ENCODE results near the gene GRIK4. TPM values are rescaled to one million over a fixed set of nuclear protein-coding genes. Genes with fewer than 3 reads are reported as not detected.

Gene GRIK4
- total and polyA plus RNA-seq, 4 donors = 0.05 to 0.25 (median 0.06) TPM; not detected in 1

GRCh38 chr11:120893440-120894201 lies 382.1 kb downstream of the GRIK4 start:
- DNase-seq (ENCODE audit: low spot score) = no peak
- Histone ChIP-seq H3K4me3 (ENCODE audit: low read depth in 1 of 3, low read length in 3 of 3) (no peak overlapping the region), H3K27ac (ENCODE audit: low read depth in 1 of 2, low read length in 2 of 2) (no peak overlapping the region), H3K9ac (ENCODE audit: low read depth in 1 of 2, low read length in 2 of 2) (no peak overlapping the region), H3K36me3 (ENCODE audit: control insufficient read depth in 4 of 4, insufficient read depth in 3 of 4, low read depth in 1 of 4, low read length in 3 of 4) (no peaks in the 10 kb centered on the region), H3K9me3 (ENCODE audit: control insufficient read depth in 4 of 4, low read length in 3 of 4) (no peaks in the 10 kb centered on the region), H3K27me3 (ENCODE audit: control insufficient read depth in 4 of 4, insufficient read depth in 4 of 4, low read length in 3 of 4) (no peaks in the 10 kb centered on the region), H3K4me1 (ENCODE audit: control insufficient read depth in 4 of 4, insufficient read depth in 4 of 4, low read length in 3 of 4) (no peaks in the 10 kb centered on the region)
- 72% methylated on average over 9 of the region's 9 CpGs for WGBS
- TF ChIP-seq GABPA (IDR thresholded peaks at IDR 0.05 in 1 of 2, conservative IDR thresholded peaks at IDR 0.05 in 1 of 2) (no peak), ATF3 (IDR thresholded peaks at IDR 0.05) (no peak), HNF4A (conservative IDR thresholded peaks at IDR 0.05) (no peak), MAX (IDR thresholded peaks at IDR 0.05) (no peak), FOXA2 (IDR thresholded peaks at IDR 0.05) (no peak), EGR1 (IDR thresholded peaks at IDR 0.05; ENCODE audit: low read depth in 2 of 2) (no peak), RAD21 (IDR thresholded peaks at IDR 0.05) (no peak)

GRCh38 chr11:120894202-120894985 lies 382.8 kb downstream of the GRIK4 start:
- no peak overlapping the region for H3K4me3 ChIP-seq (ENCODE audit: low read depth in 1 of 3, low read length in 3 of 3)
- WGBS = 45% methylated on average over 12 of the region's 12 CpGs
- H3K27me3 ChIP-seq (ENCODE audit: control insufficient read depth in 4 of 4, insufficient read depth in 4 of 4, low read length in 3 of 4) = no peaks in the 10 kb centered on the region

GRCh38 chr11:120896687-120897086 lies 385.1 kb downstream of the GRIK4 start:
- Histone ChIP-seq H3K9ac (ENCODE audit: low read depth in 1 of 2, low read length in 2 of 2) (no peak overlapping the region), H3K27ac (ENCODE audit: low read depth in 1 of 2, low read length in 2 of 2) (no peak overlapping the region), H3K4me3 (ENCODE audit: low read depth in 1 of 3, low read length in 3 of 3) (no peak overlapping the region), H3K4me1 (ENCODE audit: control insufficient read depth in 4 of 4, insufficient read depth in 4 of 4, low read length in 3 of 4) (no peaks in the 10 kb centered on the region), H3K36me3 (ENCODE audit: control insufficient read depth in 4 of 4, insufficient read depth in 3 of 4, low read depth in 1 of 4, low read length in 3 of 4) (no peaks in the 10 kb centered on the region), H3K9me3 (ENCODE audit: control insufficient read depth in 4 of 4, low read length in 3 of 4) (no peaks in the 10 kb centered on the region), H3K27me3 (ENCODE audit: control insufficient read depth in 4 of 4, insufficient read depth in 4 of 4, low read length in 3 of 4) (no peaks in the 10 kb centered on the region)
- DNase-seq (ENCODE audit: low spot score) = no peak
- 93% methylated on average over 7 of the region's 7 CpGs for WGBS
- TF ChIP-seq EGR1 (IDR thresholded peaks at IDR 0.05; ENCODE audit: low read depth in 2 of 2) (no peak), FOXA2 (IDR thresholded peaks at IDR 0.05) (no peak), FOXA1 (IDR thresholded peaks at IDR 0.05) (no peak), CTCF (IDR thresholded peaks at IDR 0.05; ENCODE audit: low read depth, low read length, missing input control) (no peak), GABPA (IDR thresholded peaks at IDR 0.05 in 1 of 2, conservative IDR thresholded peaks at IDR 0.05 in 1 of 2) (no peak), SP1 (IDR thresholded peaks at IDR 0.05) (no peak), NR2F2 (IDR thresholded peaks at IDR 0.05) (no peak)

More at GRCh38 chr11:120894202-120894985, 382.8 kb downstream of the GRIK4 start:
- Histone ChIP-seq H3K9me3 (ENCODE audit: control insufficient read depth in 4 of 4, low read length in 3 of 4) (no peaks in the 10 kb centered on the region), H3K9ac (ENCODE audit: low read depth in 1 of 2, low read length in 2 of 2) (no peak overlapping the region), H3K27ac (ENCODE audit: low read depth in 1 of 2, low read length in 2 of 2) (no peak overlapping the region), H3K4me1 (ENCODE audit: control insufficient read depth in 4 of 4, insufficient read depth in 4 of 4, low read length in 3 of 4) (no peaks in the 10 kb centered on the region), H3K36me3 (ENCODE audit: control insufficient read depth in 4 of 4, insufficient read depth in 3 of 4, low read depth in 1 of 4, low read length in 3 of 4) (no peaks in the 10 kb centered on the region)
- peak; percentile 44 to 56 for TF ChIP-seq HNF4A (conservative IDR thresholded peaks at IDR 0.05)
- TF ChIP-seq RXRA (IDR thresholded peaks at IDR 0.05) = no peak
- no peak for DNase-seq (ENCODE audit: low spot score)

Data from liver (tissue), 9 donors.